Left kidney (tissue), 2 donors: ENCODE results near the gene AKAP13. TPM values are rescaled to one million over a fixed set of nuclear protein-coding genes. Genes with fewer than 3 reads are reported as not detected.

Experiments
- DNase-seq: peaks from one replicate; pipeline ENCODE4 v3.0.0-alpha.2; 2013
- polyA plus RNA-seq: library from polyadenylated mRNA; unstranded; fragments of 120-200 nt; gene quantifications from one replicate; pipeline ENCODE4 v1.2.1, GENCODE V29; 2013; ENCODE audit not compliant: insufficient read length

Gene AKAP13
- polyA plus RNA-seq, 1 donor: 101 TPM

- no peak for DNase-seq
These were observed 387.6 kb downstream of the AKAP13 start for GRCh38 chr15:85767785-85768529.

GRCh38 chr15:85768595-85769168 lies 388.3 kb downstream of the AKAP13 start:
- no peak for DNase-seq

GRCh38 chr15:85769182-85769900 lies 388.9 kb downstream of the AKAP13 start:
- no peak for DNase-seq

- DNase-seq: no peak
These were observed 390.0 kb downstream of the AKAP13 start for GRCh38 chr15:85770096-85771041.

GRCh38 chr15:85771271-85771670 lies 390.9 kb downstream of the AKAP13 start:
- DNase-seq: no peak

GRCh38 chr15:85771781-85772445 lies 391.5 kb downstream of the AKAP13 start:
- no peak for DNase-seq

GRCh38 chr15:85772668-85773067 lies 392.3 kb downstream of the AKAP13 start:
- DNase-seq: no peak

- DNase-seq: no peak
These were observed 392.8 kb downstream of the AKAP13 start for GRCh38 chr15:85773249-85773648.

- no peak for DNase-seq
These were observed 393.6 kb downstream of the AKAP13 start for GRCh38 chr15:85773970-85774369.

- no peak for DNase-seq
These were observed 397.1 kb downstream of the AKAP13 start for GRCh38 chr15:85777250-85778106.

GRCh38 chr15:85778107-85778776 lies 397.8 kb downstream of the AKAP13 start:
- DNase-seq: no peak

GRCh38 chr15:85779249-85779648 lies 398.8 kb downstream of the AKAP13 start:
- DNase-seq: no peak

- no peak for DNase-seq
These were observed 400.0 kb downstream of the AKAP13 start for GRCh38 chr15:85780225-85780985.

- DNase-seq: no peak
These were observed 400.7 kb downstream of the AKAP13 start for GRCh38 chr15:85781099-85781498.

GRCh38 chr15:85782064-85782463 lies 401.7 kb downstream of the AKAP13 start:
- DNase-seq: no peak

- DNase-seq: no peak
These were observed 405.7 kb downstream of the AKAP13 start for GRCh38 chr15:85785887-85786780.

- DNase-seq: no peak
These were observed 406.3 kb downstream of the AKAP13 start for GRCh38 chr15:85786781-85787114.
